Fibroblast of villous mesenchyme (primary cell): ENCODE data around the gene SWT1. TPM values are rescaled to one million over a fixed set of nuclear protein-coding genes. Genes with fewer than 3 reads are reported as not detected.

Experiments
- DNase-seq: peaks from one replicate; pipeline ENCODE4 v3.0.0-alpha.2; 2010; ENCODE audit warnings: low read depth
- H3K4me3 ChIP-seq: 2 replicates; pipeline ENCODE4 v1.5.1; 2011; ENCODE audit warnings: low read depth, mild to moderate bottlenecking, low read length
- total RNA-seq: library from RNA; depleted of rRNA; stranded (reverse); fragments of >200 nt; gene quantifications from 2 replicates; pipeline ENCODE4 v1.2.3, GENCODE V29; 2012
- TF ChIP-seq, protein P1 (sequence below): IDR thresholded peaks from 2 replicates; pipeline ENCODE4 v1.5.1; 2012; ENCODE audit warnings: low read depth, mild to moderate bottlenecking, low read length; ENCODE audit not compliant: insufficient read depth

SWT1 gene
- total RNA-seq, 1 donor, result 5.2 TPM

DNA sequence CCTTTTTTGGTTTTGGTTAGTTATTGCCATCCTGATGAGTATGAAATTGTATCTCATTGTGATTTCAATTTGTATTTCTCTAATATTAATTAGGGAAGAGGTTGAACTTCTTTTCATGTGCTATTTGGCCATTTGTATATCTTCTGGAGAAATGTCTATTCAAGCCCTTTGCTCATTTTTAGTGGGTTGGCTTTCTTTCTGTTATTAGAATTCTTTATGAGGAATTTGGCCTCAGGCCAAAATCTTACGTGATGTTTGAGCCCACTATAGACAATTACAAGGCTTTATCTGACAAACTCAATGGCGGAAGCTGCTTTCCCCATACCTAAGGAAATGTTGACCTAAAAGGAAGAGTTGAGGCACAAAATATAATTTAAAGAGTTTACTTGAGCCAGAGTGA lies 127.1 kb downstream of the SWT1 start:
- TF ChIP-seq, protein P1, sequence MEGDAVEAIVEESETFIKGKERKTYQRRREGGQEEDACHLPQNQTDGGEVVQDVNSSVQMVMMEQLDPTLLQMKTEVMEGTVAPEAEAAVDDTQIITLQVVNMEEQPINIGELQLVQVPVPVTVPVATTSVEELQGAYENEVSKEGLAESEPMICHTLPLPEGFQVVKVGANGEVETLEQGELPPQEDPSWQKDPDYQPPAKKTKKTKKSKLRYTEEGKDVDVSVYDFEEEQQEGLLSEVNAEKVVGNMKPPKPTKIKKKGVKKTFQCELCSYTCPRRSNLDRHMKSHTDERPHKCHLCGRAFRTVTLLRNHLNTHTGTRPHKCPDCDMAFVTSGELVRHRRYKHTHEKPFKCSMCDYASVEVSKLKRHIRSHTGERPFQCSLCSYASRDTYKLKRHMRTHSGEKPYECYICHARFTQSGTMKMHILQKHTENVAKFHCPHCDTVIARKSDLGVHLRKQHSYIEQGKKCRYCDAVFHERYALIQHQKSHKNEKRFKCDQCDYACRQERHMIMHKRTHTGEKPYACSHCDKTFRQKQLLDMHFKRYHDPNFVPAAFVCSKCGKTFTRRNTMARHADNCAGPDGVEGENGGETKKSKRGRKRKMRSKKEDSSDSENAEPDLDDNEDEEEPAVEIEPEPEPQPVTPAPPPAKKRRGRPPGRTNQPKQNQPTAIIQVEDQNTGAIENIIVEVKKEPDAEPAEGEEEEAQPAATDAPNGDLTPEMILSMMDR, result no peak
- DNase-seq, result no peak
- H3K4me3 ChIP-seq, result no peak overlapping the region

DNA sequence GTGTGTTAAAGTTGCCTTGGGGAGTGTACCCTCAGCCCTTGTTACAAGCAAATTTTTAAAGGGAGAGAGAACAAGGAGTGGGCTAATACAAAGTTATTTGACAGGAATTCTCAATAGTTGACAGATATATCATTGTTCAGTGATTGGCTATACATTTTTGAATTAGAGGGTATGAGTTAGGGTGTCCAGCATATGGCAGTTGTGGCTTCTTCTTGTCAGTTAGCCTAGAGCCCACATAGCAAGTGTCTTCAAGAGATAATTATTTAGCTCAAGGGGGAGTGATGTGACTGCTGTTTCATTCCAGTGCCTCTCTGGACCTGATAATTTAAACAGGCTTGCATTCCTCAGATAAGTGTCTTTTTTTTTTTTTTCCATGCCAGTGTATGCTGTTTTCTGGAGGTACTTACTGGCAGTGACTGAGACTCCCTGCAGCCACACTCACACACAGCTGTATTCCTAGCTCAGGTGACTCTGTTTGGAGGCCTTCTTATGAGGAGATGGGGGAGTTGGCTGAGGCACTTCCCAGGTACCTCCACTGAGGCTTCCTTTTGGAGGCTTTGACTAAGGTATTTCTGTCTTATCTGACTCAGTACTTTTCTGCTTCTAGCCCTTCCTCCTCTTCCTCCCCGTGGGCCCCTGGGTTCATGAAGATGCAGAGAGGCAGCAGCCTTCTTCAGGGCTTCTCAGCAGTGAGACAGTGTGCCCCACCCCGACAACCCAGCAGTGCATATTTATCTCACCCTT lies 127.7 kb downstream of the SWT1 start:
- peak; percentile 11 for DNase-seq
- TF ChIP-seq, protein P1, result no peak
- H3K4me3 ChIP-seq, result no peak overlapping the region

DNA sequence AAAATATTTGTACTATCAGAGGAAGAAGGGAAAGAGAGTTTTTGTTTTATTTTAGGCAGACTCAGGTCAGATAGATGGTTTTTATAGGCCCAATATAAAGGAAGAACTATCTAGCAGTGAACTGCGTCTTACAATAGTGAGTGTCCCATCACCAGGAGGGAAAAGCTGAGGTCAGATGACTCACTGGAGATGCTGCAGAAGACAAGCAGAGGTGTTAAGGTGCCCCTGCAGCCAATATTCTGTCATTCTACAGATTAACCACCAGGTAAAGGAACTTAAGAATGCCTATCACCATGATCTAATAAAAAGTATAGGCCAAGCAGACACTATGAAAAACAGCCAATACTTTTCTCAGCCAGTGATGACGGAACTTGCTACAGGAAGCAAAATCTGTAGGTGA lies 130.5 kb downstream of the SWT1 start:
- TF ChIP-seq, protein P1, result no peak
- no peak overlapping the region for H3K4me3 ChIP-seq
- DNase-seq, result no peak

DNA sequence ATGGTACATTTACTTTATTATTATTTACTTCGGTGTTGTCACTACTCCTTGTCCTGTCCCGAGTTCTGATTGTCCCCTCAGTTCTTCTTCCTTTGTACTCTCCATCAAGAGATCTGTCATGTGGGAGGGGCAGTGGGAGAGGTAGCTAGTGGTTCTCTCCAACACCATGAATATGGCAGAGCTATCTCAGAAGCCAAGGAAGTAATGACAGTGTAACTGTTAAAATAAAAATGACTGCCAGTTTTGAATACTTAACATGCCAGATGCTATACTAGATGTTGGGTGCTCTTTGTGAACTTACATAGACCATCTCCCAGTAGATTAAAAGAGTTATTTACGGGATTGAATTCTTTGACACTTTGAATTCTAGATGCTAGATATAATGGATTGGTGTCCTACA lies 131.5 kb downstream of the SWT1 start:
- H3K4me3 ChIP-seq, result no peak overlapping the region
- no peak for DNase-seq
- TF ChIP-seq, protein P1, result no peak

DNA sequence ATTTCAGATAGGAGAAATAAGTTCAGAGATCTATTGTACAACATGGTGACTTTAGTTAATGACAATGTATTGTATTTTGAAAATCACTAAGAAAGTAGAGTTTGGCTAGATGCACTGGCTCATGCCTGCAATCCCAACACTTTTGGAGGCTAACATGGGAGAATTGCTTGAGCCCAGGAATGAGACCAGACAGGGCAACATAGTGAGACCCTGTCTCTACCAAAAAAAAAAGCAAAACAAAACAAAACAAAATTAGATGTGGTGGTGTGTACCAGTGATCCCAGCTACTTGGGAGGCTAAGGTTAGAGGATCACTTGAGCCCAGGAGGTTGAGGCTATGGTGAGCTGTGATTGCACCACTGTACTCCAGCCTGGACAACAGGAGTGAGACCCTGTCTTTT lies 132.9 kb downstream of the SWT1 start:
- no peak for DNase-seq
- TF ChIP-seq, protein P1, result no peak
- no peak overlapping the region for H3K4me3 ChIP-seq

DNA sequence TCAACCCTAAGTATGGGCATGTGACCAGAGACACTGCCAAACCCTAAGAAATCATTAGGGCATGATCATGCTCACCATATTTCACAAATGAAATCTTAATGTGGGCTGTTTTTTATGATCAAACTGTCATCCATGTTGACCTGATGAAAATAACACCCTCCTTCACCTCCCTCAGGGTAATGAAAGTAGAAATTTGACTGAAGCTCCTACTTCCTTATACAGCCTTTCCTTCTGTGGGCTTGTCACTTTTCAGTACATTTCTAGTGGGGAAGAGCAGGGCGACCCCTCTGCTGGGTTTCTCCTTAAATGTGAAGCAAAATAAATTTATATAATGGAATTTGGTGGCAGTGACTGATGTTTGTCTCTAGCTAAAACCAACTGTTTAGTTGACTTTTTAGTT lies 134.2 kb downstream of the SWT1 start:
- TF ChIP-seq, protein P1, result no peak
- DNase-seq, result no peak
- H3K4me3 ChIP-seq, result no peak overlapping the region

DNA sequence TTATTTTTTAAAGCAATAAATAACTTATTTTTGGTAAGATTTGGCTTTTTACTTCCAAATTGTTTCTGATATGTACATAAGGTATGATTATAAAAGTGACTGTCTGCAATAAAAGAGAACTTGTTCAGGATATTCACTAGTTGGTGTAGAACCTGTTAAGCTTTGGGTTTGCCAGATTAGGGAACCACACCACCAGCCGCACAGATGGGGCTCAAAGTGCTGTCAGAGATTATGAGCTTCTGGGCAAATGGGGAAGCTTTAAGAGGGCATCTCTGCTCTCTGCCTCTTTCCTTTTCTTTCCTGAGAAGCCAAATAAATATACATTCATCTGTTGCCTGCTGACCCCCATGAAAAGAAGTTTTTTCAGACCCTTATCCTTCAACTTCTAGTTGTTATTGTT lies 134.7 kb downstream of the SWT1 start:
- H3K4me3 ChIP-seq, result no peak overlapping the region
- TF ChIP-seq, protein P1, result no peak
- DNase-seq, result no peak
